ENCODE measurements around the gene ANTXR2. TPM values are rescaled to one million over a fixed set of nuclear protein-coding genes. Genes with fewer than 3 reads are reported as not detected.

Gene ANTXR2
- total RNA-seq, 1 donor from 2014 or later: 22.2 TPM

DNA sequence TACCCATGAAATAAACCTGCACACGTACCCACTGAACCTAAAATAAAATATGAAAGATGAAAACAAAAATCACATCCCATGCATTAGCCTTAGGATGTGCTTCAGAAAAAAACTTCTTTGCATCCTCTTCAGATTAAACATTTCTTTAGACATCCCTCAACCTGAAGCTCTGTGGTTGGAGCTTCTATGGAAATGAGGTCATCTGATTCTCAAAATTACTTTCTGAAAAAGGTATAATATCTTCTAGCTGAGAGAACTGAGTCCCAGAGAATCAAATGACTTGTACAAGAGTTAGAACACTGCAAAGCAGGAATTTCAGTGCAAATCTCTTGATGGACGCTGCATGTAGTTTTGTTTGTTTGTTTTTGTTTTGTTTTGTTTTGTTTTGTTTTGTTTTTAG lies 19.1 kb upstream of the ANTXR2 start:
- no peak for DNase-seq (ENCODE audit: low read depth in 2 of 2)

GRCh38 chr4:80091688-80092087 lies 18.7 kb upstream of the ANTXR2 start:
- DNase-seq (ENCODE audit: low read depth in 2 of 2): no peak

- no peak for DNase-seq (ENCODE audit: low read depth in 2 of 2)
Measured at GRCh38 chr4:80091184-80091583, 18.2 kb upstream of the ANTXR2 start.

GRCh38 chr4:80090090-80090489 lies 17.1 kb upstream of the ANTXR2 start:
- DNase-seq (ENCODE audit: low read depth in 2 of 2): no peak

- no peak for DNase-seq (ENCODE audit: low read depth in 2 of 2)
Measured at GRCh38 chr4:80088471-80088870, 15.4 kb upstream of the ANTXR2 start.

GRCh38 chr4:80086296-80086695 lies 13.3 kb upstream of the ANTXR2 start:
- no peak for DNase-seq (ENCODE audit: low read depth in 2 of 2)

GRCh38 chr4:80085081-80085480 lies 12.1 kb upstream of the ANTXR2 start:
- no peak for DNase-seq (ENCODE audit: low read depth in 2 of 2)

GRCh38 chr4:80082693-80083092 lies 9.7 kb upstream of the ANTXR2 start:
- peak in 1 of 2 donors; percentile 29 for DNase-seq (ENCODE audit: low read depth in 2 of 2)

DNA sequence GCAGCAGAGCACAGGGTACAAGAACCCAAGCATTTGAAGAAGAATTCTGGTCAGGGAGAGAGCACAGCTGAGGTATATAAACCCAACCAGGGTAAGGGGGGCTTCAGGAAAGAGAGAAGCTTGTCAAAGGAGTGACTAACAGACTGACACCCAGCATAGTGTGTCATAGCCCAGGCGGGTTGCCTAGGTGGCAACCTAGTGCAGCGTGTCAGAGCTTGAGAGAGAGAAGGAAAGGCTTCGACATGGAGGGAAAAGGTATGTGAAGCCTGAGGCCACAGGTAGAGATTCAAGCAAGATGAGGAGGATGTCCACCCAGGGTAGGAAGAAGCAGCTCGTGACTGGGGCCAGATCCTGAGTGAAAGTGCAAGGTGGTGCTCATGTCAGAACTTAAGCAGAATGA lies 8.5 kb upstream of the ANTXR2 start:
- no peak for DNase-seq (ENCODE audit: low read depth in 2 of 2)

GRCh38 chr4:80079255-80079923 lies 6.4 kb upstream of the ANTXR2 start:
- DNase-seq (ENCODE audit: low read depth in 2 of 2): no peak

GRCh38 chr4:80078346-80079092 lies 5.5 kb upstream of the ANTXR2 start:
- DNase-seq (ENCODE audit: low read depth in 2 of 2): no peak

DNA sequence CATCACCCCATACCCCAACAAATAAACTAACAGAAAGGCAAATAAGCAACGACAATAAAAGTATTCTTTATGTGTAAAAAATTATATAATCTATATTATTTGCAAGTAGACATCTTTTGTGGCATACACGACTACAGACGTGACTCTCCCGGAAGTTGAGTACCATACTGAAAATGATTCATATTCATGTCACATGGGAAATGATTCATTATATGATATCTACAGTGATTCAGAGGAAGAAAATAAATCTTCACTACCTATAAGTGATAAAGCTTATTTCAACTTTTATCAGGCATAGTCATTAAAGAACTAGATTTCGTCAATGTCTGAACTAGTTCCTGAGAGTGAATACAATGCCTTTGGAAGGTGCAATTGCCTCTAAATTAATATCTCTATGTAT lies 4.6 kb upstream of the ANTXR2 start:
- peak in 1 of 2 donors; percentile 63 for DNase-seq (ENCODE audit: low read depth in 2 of 2)

GRCh38 chr4:80076681-80077080 lies 3.7 kb upstream of the ANTXR2 start:
- no peak for DNase-seq (ENCODE audit: low read depth in 2 of 2)

- no peak for DNase-seq (ENCODE audit: low read depth in 2 of 2)
Measured at GRCh38 chr4:80075995-80076675, 3.1 kb upstream of the ANTXR2 start.

- DNase-seq (ENCODE audit: low read depth in 2 of 2): no peak
Measured at GRCh38 chr4:80074651-80075050, 1.6 kb upstream of the ANTXR2 start.

DNA sequence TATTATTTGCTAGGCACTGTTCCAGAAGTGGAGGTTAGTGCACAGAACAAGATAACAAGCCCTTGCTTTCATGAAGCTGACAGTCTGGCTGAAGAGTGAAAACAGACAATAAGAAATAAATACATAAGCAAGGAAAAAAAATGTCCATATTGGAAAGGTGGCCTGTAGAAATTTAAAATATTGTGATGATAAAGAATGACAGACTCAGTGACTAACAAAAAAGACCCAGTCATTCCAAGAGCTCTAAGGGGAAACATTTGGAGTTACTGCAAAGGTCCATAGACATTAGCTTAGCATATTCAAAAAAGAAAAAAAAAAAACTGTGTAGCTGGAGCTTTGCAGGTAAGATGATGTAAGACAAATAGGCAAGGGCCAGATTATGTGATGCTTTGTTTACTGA lies 1.0 kb upstream of the ANTXR2 start:
- DNase-seq (ENCODE audit: low read depth in 2 of 2): no peak

DNA sequence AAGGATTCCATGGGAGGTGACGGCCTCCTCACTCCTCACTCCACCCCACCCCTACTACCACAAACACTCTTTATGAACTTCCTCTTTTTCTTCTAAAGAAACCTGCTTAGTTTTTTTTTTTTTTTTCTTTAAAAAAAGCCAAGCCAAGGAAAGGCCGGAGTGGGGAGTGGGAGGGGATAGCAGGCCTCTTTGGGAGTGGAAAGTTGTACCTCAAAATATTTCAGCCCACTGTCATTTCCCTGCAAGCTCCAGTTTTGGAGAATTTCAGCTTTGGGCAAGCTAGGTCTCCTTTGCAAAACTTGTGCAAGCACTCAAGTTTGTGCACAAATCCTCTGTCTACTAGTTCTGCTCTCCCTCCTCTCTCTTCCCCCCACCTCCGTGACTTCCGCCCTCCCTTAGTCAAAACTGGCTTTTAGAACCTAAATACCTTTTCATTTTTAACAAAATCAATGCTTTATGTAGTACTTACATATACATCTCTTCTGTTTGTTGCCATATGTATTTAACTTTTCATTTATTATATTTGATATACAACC lies 512 bp upstream of the ANTXR2 start:
- DNase-seq (ENCODE audit: low read depth in 2 of 2): no peak

DNA sequence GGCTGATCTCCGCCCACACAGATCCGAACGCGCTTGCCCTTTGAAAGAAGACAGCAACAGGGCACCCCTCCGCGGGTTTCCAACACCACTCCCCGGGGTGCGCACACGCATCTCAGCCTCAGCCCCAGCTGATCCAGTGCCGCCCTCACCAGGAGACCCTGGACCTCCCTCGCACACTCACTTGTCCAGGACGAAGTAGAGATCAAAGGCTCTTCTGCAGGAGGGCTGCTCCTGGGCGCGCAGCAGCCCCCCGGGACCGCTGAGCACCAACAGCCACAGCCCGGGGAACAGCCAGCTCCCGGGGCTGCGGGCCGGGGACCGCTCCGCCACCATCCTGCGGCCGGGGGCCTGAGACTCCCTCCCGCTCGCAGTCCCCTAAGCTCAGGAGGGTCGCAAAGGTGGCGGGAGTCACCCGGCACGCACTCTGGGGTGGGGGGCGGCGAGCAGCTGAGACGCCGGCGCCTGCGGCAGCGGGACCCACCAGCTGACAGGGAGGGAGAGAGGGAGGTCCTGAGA lies 743 bp downstream of the ANTXR2 start:
- peak in 1 of 2 donors; percentile 36 for DNase-seq (ENCODE audit: low read depth in 2 of 2)

DNA sequence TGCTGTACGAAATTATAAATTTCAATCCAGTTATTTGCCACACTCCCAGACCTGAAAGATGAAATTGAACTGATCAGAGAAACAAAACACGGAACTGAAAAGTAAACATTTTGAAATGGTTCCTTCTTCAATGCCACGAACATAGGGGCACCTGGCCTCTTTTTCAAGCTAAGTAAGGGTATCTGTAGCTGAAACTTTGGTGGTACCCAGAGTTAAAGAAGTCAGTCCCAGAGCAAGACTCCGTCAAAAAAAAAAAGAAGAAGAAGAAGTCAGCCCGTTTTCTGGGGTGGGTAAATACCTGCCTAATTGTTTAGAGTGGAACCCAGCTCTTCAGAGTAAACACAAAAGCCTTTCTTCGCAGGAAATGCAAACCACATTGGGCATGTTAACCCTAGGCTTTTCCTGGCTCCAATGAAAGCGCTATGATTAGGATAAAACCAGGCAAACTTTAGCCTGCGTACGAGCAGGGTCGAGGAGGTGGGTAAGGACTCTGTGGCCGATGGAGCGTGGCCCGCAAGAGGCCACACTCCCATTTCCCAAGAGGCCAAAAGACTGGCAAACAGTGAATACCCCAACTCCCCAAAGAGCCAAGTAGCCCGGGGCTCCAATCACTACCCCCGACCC lies 1.3 kb downstream of the ANTXR2 start:
- DNase-seq (ENCODE audit: low read depth in 2 of 2): no peak

DNA sequence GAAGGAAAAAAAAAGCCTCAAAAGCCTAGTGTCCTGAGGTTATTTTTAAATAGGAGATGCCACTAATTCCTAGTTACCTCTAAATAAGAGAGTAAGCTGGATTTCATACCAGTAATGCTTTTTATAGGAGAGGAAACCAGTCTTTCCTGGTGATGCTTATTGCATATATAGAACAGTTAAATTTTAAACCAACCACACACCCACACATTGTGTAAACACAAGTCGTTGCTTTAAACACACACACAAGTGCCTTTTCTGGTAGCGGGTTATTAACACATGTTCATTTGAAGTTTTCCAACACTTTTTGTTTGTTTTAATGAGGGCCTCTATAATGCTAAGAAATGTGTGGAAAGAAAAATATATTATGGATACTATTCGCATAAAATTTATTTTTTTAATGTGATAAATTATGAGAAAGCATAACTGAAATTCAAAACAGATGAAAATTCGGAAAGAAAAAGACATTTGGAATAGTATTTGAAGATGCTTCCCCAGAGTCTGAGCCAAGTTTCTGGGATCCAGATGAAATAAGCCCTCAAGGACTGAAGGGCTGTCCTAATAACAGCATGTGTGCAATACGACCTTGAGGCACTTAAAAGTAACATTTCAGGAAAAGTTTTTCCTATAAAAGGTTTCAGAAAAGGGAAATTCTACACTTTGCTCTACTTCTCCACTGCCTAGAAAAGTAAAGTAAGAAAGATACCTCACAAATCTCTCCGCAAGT lies 2.0 kb downstream of the ANTXR2 start:
- DNase-seq (ENCODE audit: low read depth in 2 of 2): no peak

Measured in dermis microvascular lymphatic vessel endothelial cell (primary cell).